Body of pancreas (tissue), 4 donors: Measurements from ENCODE around the gene NOL4L. TPM values are rescaled to one million over a fixed set of nuclear protein-coding genes. Genes with fewer than 3 reads are reported as not detected.

Experiments
- ATAC-seq: fragments of 150-250 bp; one replicate; pipeline ENCODE4 v1.9.1; 2016
- DNase-seq, 4 donors: peaks; one replicate each; pipeline ENCODE4 v3.0.0-alpha.2; 2019
- H3K27ac ChIP-seq, 4 donors: fragments of 200-600 bp; sonication (generic); 1 replicate in 3 of 4; 2 replicates in 1 of 4; pipeline versions ENCODE4 v1.5.1 to v1.6.1; 2016 to 2019; ENCODE audit warnings: mild to moderate bottlenecking in 1 of 4, mixed read lengths in 1 of 4, moderate library complexity in 1 of 4
- H3K27me3 ChIP-seq, 2 donors: fragments of 200-600 bp; sonication (generic); one replicate each; pipeline ENCODE4 v1.6.0; 2016; ENCODE audit warnings: mild to moderate bottlenecking in 1 of 2
- H3K36me3 ChIP-seq, 2 donors: fragments of 200-600 bp; sonication (generic); replicated peaks in 1 of 2; 2 replicates each; pipeline ENCODE4 v1.5.1; 2016; ENCODE audit warnings: low read depth in 2 of 2; ENCODE audit not compliant: insufficient read depth in 1 of 2
- H3K4me1 ChIP-seq: fragments of 200-600 bp; sonication (generic); one replicate; pipeline ENCODE4 v1.6.0; 2016
- H3K4me3 ChIP-seq, 2 donors: fragments of 200-600 bp; sonication (generic); 1 replicate in 1 of 2; 2 replicates in 1 of 2; pipeline ENCODE4 v1.5.1; 2016 to 2019
- H3K9me3 ChIP-seq, 3 donors: fragments of 200-600 bp; sonication (generic); 1 replicate in 2 of 3; 2 replicates in 1 of 3; pipeline ENCODE4 v1.5.1; 2016
- POLR2A ChIP-seq, 3 donors: fragments of 450-650 bp; IDR thresholded peaks; one replicate each; pipeline ENCODE4 v1.6.1; 2016; ENCODE audit warnings: antibody characterized with exemption in 3 of 3, mild to moderate bottlenecking in 2 of 3
- WGBS, 2 donors: methylation state at CpG; one replicate each; pipeline ENCODE4 v1.1.5; 2017; 5-methylcytosine and 5-hydroxymethylcytosine counted together
- intact Hi-C: fragments of 100-400 bp; cut with DNase I; formaldehyde crosslinking; loops from one replicate; pipeline ENCODE4 v1.15.1; 2023
- total RNA-seq, 2 donors: library from RNA; depleted of rRNA; stranded (reverse); fragments of >200 nt; gene quantifications; one replicate each; pipeline ENCODE4 v1.1.0, GENCODE V29; 2016
- TF ChIP-seq, protein P1 (sequence below), 7 experiments: fragments of 450-650 bp in 4 of 7; fragments of 200-600 bp in 3 of 7; sonication (generic) in 3 of 7; IDR thresholded peaks; one replicate each; pipeline ENCODE4 v1.5.1; 2016 to 2019; ENCODE audit warnings: antibody characterized with exemption in 7 of 7

Gene NOL4L
- total RNA-seq, 2 donors from 2014 or later: 15.0 to 36.9 TPM

DNA sequence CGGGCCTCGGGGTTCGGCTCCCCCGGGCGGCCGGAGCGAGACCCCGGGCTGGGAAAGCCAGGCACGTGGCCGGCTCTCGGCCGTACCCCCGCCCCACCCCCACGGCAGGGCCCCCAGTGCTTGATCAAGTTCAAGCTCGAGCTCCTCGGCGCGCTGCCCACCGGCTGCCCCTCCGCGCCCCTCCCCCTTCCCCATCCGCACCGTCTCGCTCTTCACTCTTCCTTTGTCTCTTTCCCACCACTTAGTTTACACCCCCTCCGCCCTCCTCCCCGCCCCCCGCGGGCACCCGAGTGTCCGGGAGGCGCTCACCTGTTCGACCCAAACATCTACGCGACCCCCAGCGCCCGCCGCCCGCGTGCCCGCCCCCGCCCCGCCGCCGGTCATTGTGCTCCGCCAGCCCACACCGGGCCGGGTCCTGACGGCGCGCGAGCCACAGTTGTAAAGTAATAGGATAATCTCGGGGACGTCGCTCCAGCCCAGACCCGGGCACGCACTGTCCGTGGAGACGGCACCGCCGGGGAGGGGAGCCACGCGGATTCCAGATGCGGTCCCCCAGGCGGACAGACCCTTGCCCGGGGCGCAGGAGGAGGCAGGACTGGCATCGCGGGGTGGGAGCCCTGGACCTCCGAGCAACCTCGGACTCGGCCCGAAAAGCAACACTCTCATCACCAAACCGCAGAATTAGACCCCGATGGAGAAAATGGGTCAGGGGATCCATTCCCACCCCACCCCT lies 100.7 kb downstream of the NOL4L start:
- no peaks in the 10 kb centered on the region for H3K9me3 ChIP-seq
- ATAC-seq: no peak

DNA sequence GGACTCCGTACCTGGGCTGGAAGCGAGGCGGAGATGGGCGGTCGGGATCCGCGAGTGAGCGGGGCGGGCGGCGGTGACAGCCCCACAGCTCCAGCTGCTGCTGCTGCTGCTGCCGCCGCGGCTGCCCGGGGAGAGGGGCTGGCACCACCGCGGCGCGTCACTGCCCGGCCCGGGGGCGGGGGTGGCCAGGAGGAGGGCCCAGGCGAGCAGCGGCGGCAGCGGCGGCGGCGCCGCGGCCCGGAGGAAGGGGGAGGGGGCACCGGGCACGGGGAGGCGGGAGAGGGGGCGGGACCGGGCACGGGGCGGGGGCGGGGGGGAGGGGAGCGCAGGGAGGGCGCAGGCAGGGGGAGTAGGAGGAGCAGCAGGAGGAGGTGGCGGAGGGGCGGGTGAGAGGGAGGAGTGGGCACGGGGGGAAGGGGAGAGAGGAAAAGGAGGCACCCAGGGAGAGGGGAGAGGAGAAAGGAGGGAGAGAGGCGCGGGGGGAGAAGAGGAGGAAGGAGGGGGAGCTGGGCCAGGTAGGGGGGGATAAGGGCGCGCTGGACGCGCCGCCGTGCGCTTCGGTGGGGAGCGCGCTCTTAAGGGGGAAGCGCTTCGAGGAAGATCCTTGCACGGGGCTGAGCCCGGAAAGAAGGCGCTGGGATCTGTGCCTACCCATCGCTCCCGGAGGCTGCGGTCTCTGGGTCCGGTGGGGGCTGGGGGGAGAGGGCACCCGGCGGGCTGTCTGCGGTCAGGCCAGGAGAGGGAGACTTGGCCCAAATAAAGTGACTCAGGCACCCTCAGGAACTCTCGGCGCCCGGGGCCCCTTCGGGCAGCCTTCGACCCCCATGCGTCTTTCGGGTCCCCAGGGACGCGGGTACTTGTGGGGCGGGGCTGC lies 101.5 kb downstream of the NOL4L start:
- DNase-seq (peak; percentile 83 to 87 (median 84)), ATAC-seq (peak; percentile 77)
- Histone ChIP-seq H3K36me3 (no peaks in the 10 kb centered on the region), H3K27me3 (no peaks in the 10 kb centered on the region), H3K27ac (peak overlapping the region; percentile 73 to 94 (median 86)), H3K9me3 (no peaks in the 10 kb centered on the region), H3K4me1 (peaks cover 49% of the 10 kb centered on the region), H3K4me3 (peak overlapping the region; percentile 70 to 91)
- 1 to 3% methylated on average over 29 to 43 of the region's 79 CpGs for WGBS, 2 donors
- peak; percentile 45 to 68 (median 65) for TF ChIP-seq POLR2A (IDR thresholded peaks at IDR 0.05)
- TF ChIP-seq, protein P1, sequence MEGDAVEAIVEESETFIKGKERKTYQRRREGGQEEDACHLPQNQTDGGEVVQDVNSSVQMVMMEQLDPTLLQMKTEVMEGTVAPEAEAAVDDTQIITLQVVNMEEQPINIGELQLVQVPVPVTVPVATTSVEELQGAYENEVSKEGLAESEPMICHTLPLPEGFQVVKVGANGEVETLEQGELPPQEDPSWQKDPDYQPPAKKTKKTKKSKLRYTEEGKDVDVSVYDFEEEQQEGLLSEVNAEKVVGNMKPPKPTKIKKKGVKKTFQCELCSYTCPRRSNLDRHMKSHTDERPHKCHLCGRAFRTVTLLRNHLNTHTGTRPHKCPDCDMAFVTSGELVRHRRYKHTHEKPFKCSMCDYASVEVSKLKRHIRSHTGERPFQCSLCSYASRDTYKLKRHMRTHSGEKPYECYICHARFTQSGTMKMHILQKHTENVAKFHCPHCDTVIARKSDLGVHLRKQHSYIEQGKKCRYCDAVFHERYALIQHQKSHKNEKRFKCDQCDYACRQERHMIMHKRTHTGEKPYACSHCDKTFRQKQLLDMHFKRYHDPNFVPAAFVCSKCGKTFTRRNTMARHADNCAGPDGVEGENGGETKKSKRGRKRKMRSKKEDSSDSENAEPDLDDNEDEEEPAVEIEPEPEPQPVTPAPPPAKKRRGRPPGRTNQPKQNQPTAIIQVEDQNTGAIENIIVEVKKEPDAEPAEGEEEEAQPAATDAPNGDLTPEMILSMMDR (IDR thresholded peaks at IDR 0.05): peak in 3 of 7 experiments; percentile 6 to 34 (median 23)
- intact Hi-C loops: no loop called here

More for the DNA sequence above, 100.7 kb downstream of the NOL4L start:
- WGBS, 2 donors: 0 to 1% methylated on average over 27 to 59 of the region's 74 CpGs
- Histone ChIP-seq H3K27ac (peak overlapping the region; percentile 73 to 94 (median 80)), H3K4me3 (peak overlapping the region; percentile 29 to 59), H3K27me3 (no peaks in the 10 kb centered on the region), H3K36me3 (no peaks in the 10 kb centered on the region), H3K4me1 (peaks cover 41% of the 10 kb centered on the region)
- TF ChIP-seq POLR2A (IDR thresholded peaks at IDR 0.05): no peak
- TF ChIP-seq, protein P1 (IDR thresholded peaks at IDR 0.05): no peak
- intact Hi-C loops: no loop called here
- peak in 3 of 4 donors; percentile 40 to 59 (median 50) for DNase-seq

DNA sequence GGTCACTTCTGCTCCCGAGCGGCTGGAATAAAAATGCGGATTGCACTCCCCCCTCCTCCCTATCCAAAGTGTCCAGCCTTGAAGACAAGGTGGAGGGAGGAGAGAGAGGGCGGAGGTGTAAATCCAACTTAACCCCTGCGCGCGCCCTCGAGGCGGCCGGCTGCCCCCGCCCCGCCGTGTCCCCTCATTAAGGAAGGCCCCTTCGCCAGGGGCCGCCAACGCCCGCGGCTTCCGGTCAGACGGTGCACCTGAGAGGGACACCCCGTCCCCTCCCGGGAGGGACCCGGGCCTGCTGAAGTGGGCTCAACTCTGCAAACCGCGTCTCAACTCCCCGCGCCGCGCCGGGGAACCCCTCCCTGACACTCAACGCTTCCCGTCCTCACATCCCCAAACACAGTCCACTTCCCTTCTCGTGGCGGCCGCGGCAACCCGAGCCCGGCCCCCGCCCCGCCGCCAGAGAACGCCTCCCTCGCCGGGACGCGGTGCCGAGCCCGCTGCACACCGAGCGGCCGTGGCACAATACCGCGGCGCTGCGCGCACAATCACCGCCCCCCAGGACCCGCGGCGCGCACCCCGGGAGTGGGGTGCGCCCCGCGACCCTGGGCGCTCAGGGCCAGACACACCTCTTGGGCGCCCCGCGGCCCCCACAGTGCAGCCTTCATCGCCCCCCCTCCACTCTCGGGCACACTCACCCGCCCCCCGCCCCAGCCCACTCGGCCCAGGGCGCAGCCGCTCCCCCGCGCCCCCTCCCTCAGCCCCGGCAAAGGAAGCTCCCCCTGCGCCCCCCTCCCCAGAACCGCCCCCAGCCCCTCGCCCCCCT lies 102.5 kb downstream of the NOL4L start:
- Histone ChIP-seq H3K4me1 (peaks cover 58% of the 10 kb centered on the region), H3K27ac (peak overlapping the region; percentile 73 to 94 (median 86)), H3K27me3 (no peaks in the 10 kb centered on the region), H3K4me3 (peak overlapping the region; percentile 70 to 91), H3K36me3 (no peaks in the 10 kb centered on the region), H3K9me3 (no peaks in the 10 kb centered on the region)
- WGBS, 2 donors: 0 to 1% methylated on average over 21 to 49 of the region's 82 CpGs
- ATAC-seq (peak; percentile 22), DNase-seq (peak in 3 of 4 donors; percentile 41 to 54 (median 44))
- intact Hi-C loops: no loop called here
- no peak for TF ChIP-seq POLR2A (IDR thresholded peaks at IDR 0.05)
- TF ChIP-seq, protein P1 (IDR thresholded peaks at IDR 0.05): no peak

DNA sequence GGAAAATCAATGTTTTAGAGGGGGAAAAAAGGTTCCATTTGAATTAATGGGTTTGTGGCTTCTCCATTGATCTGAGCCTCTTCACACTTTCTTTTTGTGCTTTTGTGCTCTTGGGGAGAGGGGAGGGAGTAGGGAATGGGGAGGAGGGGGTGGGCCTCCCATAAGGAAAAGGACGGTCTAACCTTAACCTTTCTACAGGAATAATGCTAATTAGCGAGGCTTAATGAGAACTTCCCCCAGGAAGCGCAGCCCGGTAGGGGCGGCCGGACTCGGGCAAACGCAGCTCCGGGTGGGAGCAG lies 103.0 kb downstream of the NOL4L start:
- intact Hi-C loops: no loop called here
- TF ChIP-seq, protein P1 (IDR thresholded peaks at IDR 0.05): no peak
- TF ChIP-seq POLR2A (IDR thresholded peaks at IDR 0.05): no peak
- Histone ChIP-seq H3K4me3 (peak overlapping the region; percentile 70 to 91), H3K27me3 (no peaks in the 10 kb centered on the region), H3K4me1 (peaks cover 64% of the 10 kb centered on the region), H3K9me3 (no peaks in the 10 kb centered on the region), H3K36me3 (no peaks in the 10 kb centered on the region), H3K27ac (peak overlapping the region; percentile 73 to 94 (median 86))
- DNase-seq: no peak
- 2 to 3% methylated on average over 9 of the region's 9 CpGs for WGBS, 2 donors
- ATAC-seq: no peak
